Panc1 (cell line): ENCODE results near the gene KCNC1.

Experiments used
- POLR2AphosphoS5 ChIP-seq: IDR thresholded peaks from 2 replicates; pipeline ENCODE4 v1.6.1; 2012; ENCODE audit warnings: mild to moderate bottlenecking, low read depth, low read length, moderate library complexity
- REST ChIP-seq, 2 experiments: IDR thresholded peaks; 2 replicates each; pipeline ENCODE4 v1.6.1; 2011 to 2012; ENCODE audit warnings: low read depth in 2 of 2, control low read depth in 1 of 2, low read length in 1 of 2, mild to moderate bottlenecking in 1 of 2, moderate library complexity in 1 of 2; ENCODE audit not compliant: insufficient read depth in 1 of 2
- TF ChIP-seq, protein P1 (sequence below): fragments of 450-650 bp; IDR thresholded peaks from 2 replicates; pipeline ENCODE4 v1.5.1; 2017; ENCODE audit warnings: mild to moderate bottlenecking

DNA sequence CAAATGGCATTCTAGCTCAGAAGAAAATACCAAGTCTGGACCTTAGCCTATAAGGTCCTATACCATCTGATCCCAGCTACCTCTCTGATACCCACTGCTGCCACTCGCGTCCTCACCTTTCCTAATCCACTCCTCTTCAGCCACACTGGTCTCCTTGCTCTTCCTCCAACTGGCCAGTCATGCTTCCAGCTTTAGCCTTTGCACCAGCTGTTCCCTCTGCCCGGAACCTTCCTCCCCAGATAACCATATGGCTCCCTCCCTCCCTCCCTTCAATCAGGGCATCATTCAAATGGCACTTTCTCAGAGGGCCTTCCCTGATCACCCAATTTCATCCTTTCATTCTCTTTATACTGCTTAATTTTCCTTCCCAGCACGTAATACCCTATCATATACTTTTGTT is 67.9 kb downstream of the KCNC1 start:
- TF ChIP-seq, protein P1, sequence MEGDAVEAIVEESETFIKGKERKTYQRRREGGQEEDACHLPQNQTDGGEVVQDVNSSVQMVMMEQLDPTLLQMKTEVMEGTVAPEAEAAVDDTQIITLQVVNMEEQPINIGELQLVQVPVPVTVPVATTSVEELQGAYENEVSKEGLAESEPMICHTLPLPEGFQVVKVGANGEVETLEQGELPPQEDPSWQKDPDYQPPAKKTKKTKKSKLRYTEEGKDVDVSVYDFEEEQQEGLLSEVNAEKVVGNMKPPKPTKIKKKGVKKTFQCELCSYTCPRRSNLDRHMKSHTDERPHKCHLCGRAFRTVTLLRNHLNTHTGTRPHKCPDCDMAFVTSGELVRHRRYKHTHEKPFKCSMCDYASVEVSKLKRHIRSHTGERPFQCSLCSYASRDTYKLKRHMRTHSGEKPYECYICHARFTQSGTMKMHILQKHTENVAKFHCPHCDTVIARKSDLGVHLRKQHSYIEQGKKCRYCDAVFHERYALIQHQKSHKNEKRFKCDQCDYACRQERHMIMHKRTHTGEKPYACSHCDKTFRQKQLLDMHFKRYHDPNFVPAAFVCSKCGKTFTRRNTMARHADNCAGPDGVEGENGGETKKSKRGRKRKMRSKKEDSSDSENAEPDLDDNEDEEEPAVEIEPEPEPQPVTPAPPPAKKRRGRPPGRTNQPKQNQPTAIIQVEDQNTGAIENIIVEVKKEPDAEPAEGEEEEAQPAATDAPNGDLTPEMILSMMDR: no peak
- TF ChIP-seq POLR2AphosphoS5 (no peak), REST (IDR thresholded peaks at IDR 0.05; ENCODE audit: insufficient read depth in 1 of 2, low read depth in 2 of 2, low read length in 1 of 2) (no peak)
